Endothelial cell of umbilical vein (primary cell): ENCODE results near the gene PRKG1. TPM values are rescaled to one million over a fixed set of nuclear protein-coding genes. Genes with fewer than 3 reads are reported as not detected.

Experiments
- BruUV-seq: library from RNA; stranded (reverse); fragments of 400-500 nt; replicated peaks from 2 replicates; lab custom pipeline; 2021; lab: Mats Ljungman, UMichigan
- CTCF ChIA-PET: fragments of 300-600, 350-600 bp; sonication (Branson Sonifier 250); formaldehyde crosslinking; loops from one replicate; lab custom pipeline; 2021; ENCODE audit warnings: antibody characterized with exemption, inconsistent platforms; lab: Charles Lee
- POLR2A ChIA-PET: fragments of 300-600, 350-600 bp; sonication (Branson Sonifier 250); formaldehyde crosslinking; loops from one replicate; lab custom pipeline; 2021; ENCODE audit warnings: antibody characterized with exemption, inconsistent platforms; lab: Charles Lee
- DNase-seq: peaks from one replicate; pipeline ENCODE4 v3.0.0-alpha.2; 2011; ENCODE audit warnings: low read depth, low spot score
- FAIRE-seq: peaks from 2 replicates; lab custom pipeline; 2011; peaks lifted over from hg19 to GRCh38; lab: Jason Lieb, UNC
- H2AFZ ChIP-seq: 2 replicates; pipeline ENCODE4 v1.6.0; 2012; ENCODE audit warnings: low read depth, low read length, control low read depth, inconsistent platforms
- H3K27ac ChIP-seq: 2 replicates; pipeline ENCODE4 v1.5.1; 2011; ENCODE audit warnings: low read depth, mild to moderate bottlenecking, control low read depth, low read length, moderate library complexity; ENCODE audit not compliant: insufficient read depth
- H3K27me3 ChIP-seq, 2 experiments: 2 replicates each; pipeline versions ENCODE4 v1.6.0 to v1.6.1; 2011; ENCODE audit warnings: low read length in 2 of 2, mixed read lengths in 1 of 2; ENCODE audit not compliant: control insufficient read depth in 2 of 2, insufficient read depth in 2 of 2
- H3K36me3 ChIP-seq, 2 experiments: 2 replicates in 1 of 2; 3 replicates in 1 of 2; pipeline ENCODE4 v1.5.1; 2011; ENCODE audit warnings: low read length in 2 of 2, mild to moderate bottlenecking in 1 of 2, moderate library complexity in 1 of 2; ENCODE audit not compliant: control insufficient read depth in 2 of 2, insufficient read depth in 2 of 2; ENCODE audit errors: extremely low read depth in 1 of 2
- H3K4me1 ChIP-seq: 3 replicates; pipeline ENCODE4 v1.5.1; 2011; ENCODE audit warnings: mild to moderate bottlenecking, low read length; ENCODE audit not compliant: control insufficient read depth, insufficient read depth; ENCODE audit errors: extremely low read depth
- H3K4me2 ChIP-seq: 2 replicates; pipeline ENCODE4 v1.6.1; 2011; ENCODE audit warnings: low read length, control low read depth, mixed read lengths; ENCODE audit not compliant: insufficient read depth
- H3K4me3 ChIP-seq, 3 experiments: fragments of 200-600 bp in 1 of 3; sonication (generic), shearing (Covaris generic) in 1 of 3; replicated peaks in 1 of 3; 2 replicates each; pipeline ENCODE4 v1.5.1; 2011 to 2016; ENCODE audit warnings: control low read depth in 3 of 3, low read length in 3 of 3, mild to moderate bottlenecking in 2 of 3, inconsistent platforms in 1 of 3, low read depth in 1 of 3, moderate library complexity in 1 of 3; ENCODE audit not compliant: insufficient read depth in 1 of 3
- H3K79me2 ChIP-seq: 2 replicates; pipeline ENCODE4 v1.6.0; 2012; ENCODE audit warnings: low read length, inconsistent platforms; ENCODE audit not compliant: control insufficient read depth, insufficient read depth
- H3K9ac ChIP-seq: replicated peaks from 2 replicates; pipeline ENCODE3; 2011; ENCODE audit warnings: low read length, control low read depth; ENCODE audit not compliant: insufficient read depth; ENCODE audit errors: extremely low read depth
- H3K9me1 ChIP-seq: replicated peaks from 3 replicates; pipeline ENCODE4 v1.6.0; 2011; ENCODE audit warnings: mild to moderate bottlenecking, low read length; ENCODE audit not compliant: control insufficient read depth, insufficient read depth; ENCODE audit errors: extremely low read depth
- H3K9me3 ChIP-seq: replicated peaks from 2 replicates; pipeline ENCODE4 v1.5.1; 2012; ENCODE audit warnings: low read length, inconsistent platforms; ENCODE audit not compliant: control insufficient read depth, insufficient read depth
- H4K20me1 ChIP-seq: replicated peaks from 2 replicates; pipeline ENCODE3; 2011; ENCODE audit warnings: mild to moderate bottlenecking, low read length; ENCODE audit not compliant: control insufficient read depth, insufficient read depth; ENCODE audit errors: extremely low read depth
- CTCF ChIP-seq, 2 donors: IDR thresholded peaks; 1 replicate in 1 of 2; 2 replicates in 1 of 2; pipeline ENCODE4 v1.5.1; 2011; ENCODE audit warnings: low read length in 2 of 2, mild to moderate bottlenecking in 2 of 2, moderate library complexity in 2 of 2, control low read depth in 1 of 2, inconsistent platforms in 1 of 2, low read depth in 1 of 2; ENCODE audit not compliant: insufficient read depth in 1 of 2; ENCODE audit errors: extremely low read depth in 1 of 2
- EZH2 ChIP-seq: IDR thresholded peaks from 2 replicates; pipeline ENCODE4 v1.6.1; 2012; ENCODE audit warnings: borderline replicate concordance, low read depth, mild to moderate bottlenecking, moderate library complexity, low read length, inconsistent platforms; ENCODE audit not compliant: severe bottlenecking
- FOS ChIP-seq: IDR thresholded peaks from 2 replicates; pipeline ENCODE4 v1.6.1; 2011; ENCODE audit warnings: mild to moderate bottlenecking, low read length, moderate library complexity, borderline replicate concordance; ENCODE audit not compliant: insufficient read depth
- GATA2 ChIP-seq: IDR thresholded peaks from 2 replicates; pipeline ENCODE4 v1.7.0; 2011; ENCODE audit warnings: low read depth, mild to moderate bottlenecking, moderate library complexity, mixed read lengths, low read length; ENCODE audit not compliant: insufficient read length, insufficient read depth
- JUN ChIP-seq: IDR thresholded peaks from 2 replicates; pipeline ENCODE4 v1.6.1; 2011; ENCODE audit warnings: borderline replicate concordance, low read depth; ENCODE audit not compliant: insufficient read length, insufficient read depth
- MAX ChIP-seq: IDR thresholded peaks from 2 replicates; pipeline ENCODE4 v1.6.1; 2011; ENCODE audit not compliant: insufficient read depth, insufficient read length
- MYC ChIP-seq: IDR thresholded peaks from one replicate; pipeline ENCODE4 v1.6.1; 2011; ENCODE audit warnings: mild to moderate bottlenecking, low read depth, low read length
- POLR2A ChIP-seq: IDR thresholded peaks from 2 replicates; pipeline ENCODE4 v1.6.1; 2012; ENCODE audit warnings: low read depth, mild to moderate bottlenecking, control low read depth, low read length
- POLR2AphosphoS5 ChIP-seq: IDR thresholded peaks from 2 replicates; pipeline ENCODE4 v1.6.1; 2012; ENCODE audit warnings: low read depth, mild to moderate bottlenecking, control low read depth, low read length, moderate library complexity; ENCODE audit not compliant: insufficient read depth
- dilution Hi-C: fragments of 300-500 bp; cut with MboI; formaldehyde crosslinking; loops from one replicate; pipeline ENCODE4 v1.15.0; 2019; ENCODE audit warnings: low sequenced_read_pairs; ENCODE audit not compliant: extremely low pct_ligation_motif_present
- intact Hi-C: fragments of 100-400 bp; cut with micrococcal nuclease; formaldehyde crosslinking; loops from one replicate; pipeline ENCODE4 v1.10.0; 2022
- polyA plus RNA-seq, 4 experiments: library from polyadenylated mRNA; depleted of rRNA in 3 of 4; stranded (reverse) in 3 of 4; unstranded in 1 of 4; fragments of >200 nt; gene quantifications; 2 replicates each; pipeline versions ENCODE4 v1.2.1 to v1.2.3, GENCODE V29; 2011 to 2012; ENCODE audit warnings: missing spikeins in 1 of 4
- total RNA-seq: library from RNA; stranded (reverse); gene quantifications from 2 replicates; pipeline ENCODE4 v1.2.3, GENCODE V29; 2021

Gene PRKG1
- total and polyA plus RNA-seq, 2 donors (not counting 3 experiments of a cell fraction or from before 2014, with no cell fraction given), result 0.01 to 0.18 TPM

- intact Hi-C loops, result no loop called here
- CTCF ChIA-PET, result no interaction called here
Observed at GRCh38 chr10:51087114-51087513, 12.8 kb downstream of the PRKG1 start.

More at GRCh38 chr10:51087114-51087513, 12.8 kb downstream of the PRKG1 start:
- Histone ChIP-seq H3K4me2 (no peak overlapping the region), H2AFZ (no peak overlapping the region), H3K36me3 (no peaks in the 10 kb centered on the region), H3K27ac (no peak overlapping the region), H3K9ac (no peak overlapping the region), H3K27me3 (peaks cover 6 to 12% of the 10 kb centered on the region in 2 experiments), H3K9me3 (no peaks in the 10 kb centered on the region), H3K4me3 (no peak overlapping the region), H3K4me1 (no peaks in the 10 kb centered on the region), H3K9me1 (no peaks in the 10 kb centered on the region), H3K79me2 (no peaks in the 10 kb centered on the region), H4K20me1 (no peaks in the 10 kb centered on the region)
- no TSS peak for BruUV-seq
- POLR2A ChIA-PET, result no interaction called here
- no peak for DNase-seq
- dilution Hi-C loops, result no loop called here
- TF ChIP-seq MAX (no peak), EZH2 (no peak), CTCF (IDR thresholded peaks at IDR 0.05; ENCODE audit: extremely low read depth in 1 of 2, insufficient read depth in 1 of 2, low read depth in 1 of 2, low read length in 2 of 2) (no peak), GATA2 (no peak), POLR2AphosphoS5 (no peak), FOS (no peak), POLR2A (no peak), JUN (no peak), MYC (no peak)
- no peak for FAIRE-seq
